Measurements from ENCODE around the gene MUC5AC. TPM values are rescaled to one million over a fixed set of nuclear protein-coding genes. Genes with fewer than 3 reads are reported as not detected.

Gene MUC5AC
- total RNA-seq, 2 experiments from 2014 or later: not detected

DNA sequence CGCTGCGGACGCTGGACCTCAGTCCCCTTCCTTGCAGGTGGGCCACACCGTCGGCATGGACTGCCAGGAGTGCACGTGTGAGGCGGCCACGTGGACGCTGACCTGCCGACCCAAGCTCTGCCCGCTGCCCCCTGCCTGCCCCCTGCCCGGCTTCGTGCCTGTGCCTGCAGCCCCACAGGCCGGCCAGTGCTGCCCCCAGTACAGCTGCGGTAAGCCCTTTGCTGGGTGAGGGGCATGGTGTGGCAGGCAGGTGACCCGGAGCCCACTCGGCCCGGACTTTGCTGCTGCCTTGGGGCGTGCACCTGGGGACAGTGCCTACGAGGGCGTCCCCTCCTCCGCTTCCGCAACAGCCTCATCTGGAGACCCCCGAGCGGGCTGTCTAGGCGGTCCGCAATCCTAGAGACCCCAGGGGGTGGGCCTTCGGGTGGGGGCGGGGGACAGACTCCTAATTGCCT is 39.7 kb downstream of the MUC5AC start:
- intact Hi-C loops (cut with micrococcal nuclease; ENCODE audit: unreplicated experiment): no loop called here
- CTCF ChIA-PET (ENCODE audit: unreplicated experiment): no interaction called here

DNA sequence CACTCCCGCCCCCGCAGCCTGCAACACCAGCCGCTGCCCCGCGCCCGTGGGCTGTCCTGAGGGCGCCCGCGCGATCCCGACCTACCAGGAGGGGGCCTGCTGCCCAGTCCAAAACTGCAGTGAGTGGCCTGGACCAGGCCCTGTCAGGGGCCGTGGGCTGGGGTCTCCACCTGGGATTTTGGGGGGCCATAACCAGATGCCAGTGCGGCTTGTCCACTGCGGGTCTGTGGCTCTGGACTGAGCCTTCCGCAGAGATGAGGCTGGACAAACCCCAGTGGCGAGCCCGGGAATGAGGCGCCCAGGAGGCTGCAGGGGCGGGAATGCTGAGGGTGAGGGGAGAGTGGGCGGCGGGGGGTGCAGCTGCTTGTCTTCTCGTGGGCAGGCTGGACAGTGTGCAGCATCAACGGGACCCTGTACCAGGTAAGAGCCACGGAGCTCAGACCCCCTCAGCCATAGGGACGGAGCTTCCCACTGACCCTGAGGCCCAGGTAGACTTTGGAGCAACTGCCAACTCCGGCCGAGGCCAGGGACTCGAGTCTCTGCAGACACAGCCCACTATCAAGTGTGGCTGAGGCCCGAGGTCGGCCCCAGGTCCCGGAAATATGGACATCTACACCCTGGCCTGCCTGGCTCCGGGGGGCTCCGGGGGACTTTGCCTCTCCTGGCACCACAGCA is 40.3 kb downstream of the MUC5AC start:
- Histone ChIP-seq H3K4me2 (ENCODE audit: low read length) (no peak overlapping the region), H3K9me2 (ENCODE audit: insufficient read depth, low read length) (no peaks in the 10 kb centered on the region), H3K79me2 (ENCODE audit: insufficient read depth, low read depth, low read length) (no peaks in the 10 kb centered on the region), H3K9me3 (ENCODE audit: low read length) (no peaks in the 10 kb centered on the region), H2AFZ (ENCODE audit: low read length) (no peak overlapping the region), H3K27ac (ENCODE audit: low read depth, low read length, poor library complexity, severe bottlenecking) (no peak overlapping the region), H3K4me1 (ENCODE audit: insufficient read depth, low read length, poor library complexity, severe bottlenecking) (no peaks in the 10 kb centered on the region), H3K36me3 (ENCODE audit: insufficient read depth, low read length) (no peaks in the 10 kb centered on the region), H3K4me3 (ENCODE audit: low read depth, low read length, poor library complexity, severe bottlenecking) (no peak overlapping the region), H4K20me1 (ENCODE audit: insufficient read depth, low read length) (no peaks in the 10 kb centered on the region)
- POLR2A ChIA-PET: no interaction called here
- no peak for DNase-seq (ENCODE audit: low spot score)
- BruUV-seq (replicated peaks): no TSS peak
- intact Hi-C loops (cut with micrococcal nuclease; ENCODE audit: unreplicated experiment): no loop called here
- no peak for TF ChIP-seq EZH2phosphoT487 (IDR thresholded peaks at IDR 0.05; ENCODE audit: borderline replicate concordance, low read depth, low read length)
- TF ChIP-seq, protein P1, sequence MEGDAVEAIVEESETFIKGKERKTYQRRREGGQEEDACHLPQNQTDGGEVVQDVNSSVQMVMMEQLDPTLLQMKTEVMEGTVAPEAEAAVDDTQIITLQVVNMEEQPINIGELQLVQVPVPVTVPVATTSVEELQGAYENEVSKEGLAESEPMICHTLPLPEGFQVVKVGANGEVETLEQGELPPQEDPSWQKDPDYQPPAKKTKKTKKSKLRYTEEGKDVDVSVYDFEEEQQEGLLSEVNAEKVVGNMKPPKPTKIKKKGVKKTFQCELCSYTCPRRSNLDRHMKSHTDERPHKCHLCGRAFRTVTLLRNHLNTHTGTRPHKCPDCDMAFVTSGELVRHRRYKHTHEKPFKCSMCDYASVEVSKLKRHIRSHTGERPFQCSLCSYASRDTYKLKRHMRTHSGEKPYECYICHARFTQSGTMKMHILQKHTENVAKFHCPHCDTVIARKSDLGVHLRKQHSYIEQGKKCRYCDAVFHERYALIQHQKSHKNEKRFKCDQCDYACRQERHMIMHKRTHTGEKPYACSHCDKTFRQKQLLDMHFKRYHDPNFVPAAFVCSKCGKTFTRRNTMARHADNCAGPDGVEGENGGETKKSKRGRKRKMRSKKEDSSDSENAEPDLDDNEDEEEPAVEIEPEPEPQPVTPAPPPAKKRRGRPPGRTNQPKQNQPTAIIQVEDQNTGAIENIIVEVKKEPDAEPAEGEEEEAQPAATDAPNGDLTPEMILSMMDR (conservative IDR thresholded peaks at IDR 0.05; ENCODE audit: low read length): no peak
- CTCF ChIA-PET (ENCODE audit: unreplicated experiment): no interaction called here

More for the DNA sequence above, 39.7 kb downstream of the MUC5AC start:
- H4K20me1 ChIP-seq (ENCODE audit: insufficient read depth, low read length): no peaks in the 10 kb centered on the region
- no peak overlapping the region for H2AFZ ChIP-seq (ENCODE audit: low read length)
- BruUV-seq (replicated peaks): no TSS peak
- H3K36me3 ChIP-seq (ENCODE audit: insufficient read depth, low read length): no peaks in the 10 kb centered on the region
- H3K9me3 ChIP-seq (ENCODE audit: low read length): no peaks in the 10 kb centered on the region
- H3K9me2 ChIP-seq (ENCODE audit: insufficient read depth, low read length): no peaks in the 10 kb centered on the region
- H3K4me1 ChIP-seq (ENCODE audit: insufficient read depth, low read length, poor library complexity, severe bottlenecking): no peaks in the 10 kb centered on the region
- POLR2A ChIA-PET: no interaction called here
- no peak overlapping the region for H3K4me2 ChIP-seq (ENCODE audit: low read length)
- H3K27ac ChIP-seq (ENCODE audit: low read depth, low read length, poor library complexity, severe bottlenecking): no peak overlapping the region
- no peaks in the 10 kb centered on the region for H3K79me2 ChIP-seq (ENCODE audit: insufficient read depth, low read depth, low read length)
- H3K4me3 ChIP-seq (ENCODE audit: low read depth, low read length, poor library complexity, severe bottlenecking): no peak overlapping the region
- DNase-seq (ENCODE audit: low spot score): no peak
- no peak for TF ChIP-seq EZH2phosphoT487 (IDR thresholded peaks at IDR 0.05; ENCODE audit: borderline replicate concordance, low read depth, low read length)
- TF ChIP-seq, protein P1 (conservative IDR thresholded peaks at IDR 0.05; ENCODE audit: low read length): no peak

DNA sequence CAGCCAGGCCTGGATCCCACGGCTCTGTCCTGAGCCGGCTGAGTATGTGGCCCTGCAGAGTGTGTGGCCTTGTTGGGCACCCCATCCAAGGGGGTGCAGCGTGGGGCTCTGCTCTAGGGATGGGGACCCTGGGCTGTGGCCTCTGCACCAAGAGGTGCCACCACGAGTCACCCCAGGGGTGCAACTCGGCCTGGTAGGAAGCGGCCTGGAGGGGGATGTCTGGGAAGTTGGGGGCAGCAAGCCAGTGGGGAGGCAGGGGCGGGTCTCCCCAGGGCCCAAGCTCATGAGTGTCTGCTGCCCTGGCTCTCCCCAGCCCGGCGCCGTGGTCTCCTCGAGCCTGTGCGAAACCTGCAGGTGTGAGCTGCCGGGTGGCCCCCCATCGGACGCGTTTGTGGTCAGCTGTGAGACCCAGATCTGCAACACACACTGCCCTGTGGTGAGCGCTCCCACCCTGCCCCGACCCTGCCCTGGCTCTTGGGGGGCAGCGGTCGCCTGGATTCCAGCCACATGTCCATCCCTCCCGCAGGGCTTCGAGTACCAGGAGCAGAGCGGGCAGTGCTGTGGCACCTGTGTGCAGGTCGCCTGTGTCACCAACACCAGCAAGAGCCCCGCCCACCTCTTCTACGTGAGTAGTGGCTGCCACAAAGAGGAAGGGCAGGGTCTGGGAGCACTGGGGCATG is 40.9 kb downstream of the MUC5AC start:
- Histone ChIP-seq H3K4me2 (ENCODE audit: low read length) (no peak overlapping the region), H3K79me2 (ENCODE audit: insufficient read depth, low read depth, low read length) (no peaks in the 10 kb centered on the region), H3K9me3 (ENCODE audit: low read length) (no peaks in the 10 kb centered on the region), H3K9me2 (ENCODE audit: insufficient read depth, low read length) (no peaks in the 10 kb centered on the region), H3K27ac (ENCODE audit: low read depth, low read length, poor library complexity, severe bottlenecking) (no peak overlapping the region), H4K20me1 (ENCODE audit: insufficient read depth, low read length) (no peaks in the 10 kb centered on the region), H3K4me3 (ENCODE audit: low read depth, low read length, poor library complexity, severe bottlenecking) (no peak overlapping the region), H2AFZ (ENCODE audit: low read length) (no peak overlapping the region), H3K36me3 (ENCODE audit: insufficient read depth, low read length) (no peaks in the 10 kb centered on the region), H3K4me1 (ENCODE audit: insufficient read depth, low read length, poor library complexity, severe bottlenecking) (no peaks in the 10 kb centered on the region)
- DNase-seq (ENCODE audit: low spot score): no peak
- TF ChIP-seq, protein P1 (conservative IDR thresholded peaks at IDR 0.05; ENCODE audit: low read length): no peak
- TF ChIP-seq EZH2phosphoT487 (IDR thresholded peaks at IDR 0.05; ENCODE audit: borderline replicate concordance, low read depth, low read length): no peak
- no TSS peak for BruUV-seq (replicated peaks)
- POLR2A ChIA-PET: no interaction called here
- CTCF ChIA-PET (ENCODE audit: unreplicated experiment): no interaction called here
- intact Hi-C loops (cut with micrococcal nuclease; ENCODE audit: unreplicated experiment): no loop called here

Data from OCI-LY7 (cell line).